OCI-M2 (cell line): ENCODE measurements around the gene GATB.

Experiments
- DNase-seq: peaks from one replicate; lab custom pipeline; 2025; ENCODE audit not compliant: unreplicated experiment; lab: John Stamatoyannopoulos, UW

The GATB gene

GRCh38 chr4:151677193-151677592, 83.6 kb downstream of the GATB start:
- DNase-seq: no peak

DNA sequence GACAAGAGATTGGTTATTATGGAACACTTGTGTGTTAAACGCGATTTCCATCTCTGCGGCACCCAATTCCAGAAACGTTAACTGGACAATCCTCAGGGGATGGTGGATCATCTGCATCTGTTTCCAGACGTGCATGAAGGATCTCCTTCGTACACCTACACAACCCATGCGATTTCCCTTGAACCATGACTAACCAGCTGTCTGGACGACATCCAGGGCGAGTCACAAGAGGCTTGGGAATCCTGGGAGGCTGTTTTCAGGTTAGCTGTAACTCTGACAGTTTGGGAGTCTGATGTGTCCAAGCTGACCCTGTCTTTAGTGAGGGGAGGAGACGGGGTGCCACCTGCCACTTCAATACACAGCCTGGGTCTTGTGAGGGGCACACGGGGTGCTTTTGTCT, 84.5 kb downstream of the GATB start:
- no peak for DNase-seq

DNA sequence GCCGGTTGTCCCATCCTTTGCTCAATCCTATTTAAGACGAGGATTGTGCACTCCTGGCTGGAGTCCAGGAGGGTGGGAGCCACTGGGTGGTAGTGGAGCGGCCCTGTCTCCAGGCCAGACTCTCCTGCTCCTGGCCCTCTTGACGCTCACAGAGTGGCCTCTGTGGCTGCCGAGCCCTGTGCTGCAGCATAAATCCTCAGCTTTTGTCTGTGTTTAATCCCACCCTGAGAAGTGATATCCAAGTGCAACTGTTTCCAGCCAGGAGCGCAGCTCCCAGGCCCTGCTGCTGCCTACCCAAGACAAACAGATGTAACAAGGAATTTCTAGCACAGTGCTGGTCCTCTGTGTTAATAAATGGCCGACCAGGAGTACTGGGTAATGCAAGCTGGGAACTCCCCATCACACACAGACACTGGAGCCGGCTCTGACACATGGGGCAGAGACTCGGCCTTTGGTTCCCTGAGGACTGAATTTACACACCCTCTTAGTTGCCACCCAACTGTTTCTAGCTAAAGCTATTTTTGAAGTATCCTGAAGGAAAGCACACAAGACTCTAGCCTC, 85.3 kb downstream of the GATB start:
- DNase-seq: no peak

- DNase-seq: no peak
Measured at GRCh38 chr4:151674804-151675391, 85.9 kb downstream of the GATB start.

- no peak for DNase-seq
Measured at GRCh38 chr4:151673908-151674520, 86.8 kb downstream of the GATB start.

GRCh38 chr4:151672996-151673395, 87.8 kb downstream of the GATB start:
- no peak for DNase-seq

DNA sequence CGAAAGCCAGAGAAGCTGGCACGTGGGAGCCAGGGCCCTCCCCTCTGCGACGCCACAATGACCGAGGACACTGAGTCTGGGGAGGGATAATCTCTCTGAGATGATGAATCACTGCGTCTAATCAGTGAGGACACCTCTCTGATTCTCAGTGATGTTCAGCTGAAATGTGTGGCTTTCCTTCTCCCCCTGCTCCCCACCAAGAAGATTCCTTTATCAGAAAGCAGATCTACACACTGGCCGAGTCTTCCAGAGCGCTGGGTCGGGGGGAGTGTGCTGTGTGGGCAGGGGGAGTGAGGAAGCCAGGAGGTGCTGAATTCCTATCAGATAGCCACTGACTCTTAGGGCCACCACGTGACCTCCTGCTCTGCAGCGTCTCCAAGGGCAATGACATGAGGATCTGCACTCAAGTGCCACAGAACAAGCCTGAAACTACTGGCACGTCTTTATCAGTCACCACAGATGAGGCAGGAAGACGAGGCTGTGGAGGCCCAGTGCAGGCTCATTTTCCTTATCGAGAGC, 89.2 kb downstream of the GATB start:
- DNase-seq: peak; percentile 44

DNA sequence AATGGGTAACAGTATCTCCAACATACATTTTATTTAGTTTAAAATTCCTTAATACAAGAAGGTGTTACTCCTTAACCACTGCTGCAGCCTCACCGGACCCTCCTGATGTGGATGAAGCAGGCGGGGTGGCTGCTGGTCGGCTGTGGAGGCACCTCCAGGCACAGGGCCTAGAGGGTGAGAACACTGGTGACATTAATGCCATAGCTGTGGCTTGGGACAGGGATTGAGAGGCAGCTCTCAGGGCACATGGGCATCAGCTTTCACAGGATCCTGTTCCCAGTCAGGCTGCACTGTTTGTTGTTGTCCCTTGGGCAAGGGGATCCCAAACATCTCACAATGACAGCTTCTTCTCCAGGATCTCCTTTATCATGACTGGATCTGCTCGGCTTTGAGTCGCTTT, 90.0 kb downstream of the GATB start:
- DNase-seq: no peak

GRCh38 chr4:151669990-151670389, 90.8 kb downstream of the GATB start:
- no peak for DNase-seq

DNA sequence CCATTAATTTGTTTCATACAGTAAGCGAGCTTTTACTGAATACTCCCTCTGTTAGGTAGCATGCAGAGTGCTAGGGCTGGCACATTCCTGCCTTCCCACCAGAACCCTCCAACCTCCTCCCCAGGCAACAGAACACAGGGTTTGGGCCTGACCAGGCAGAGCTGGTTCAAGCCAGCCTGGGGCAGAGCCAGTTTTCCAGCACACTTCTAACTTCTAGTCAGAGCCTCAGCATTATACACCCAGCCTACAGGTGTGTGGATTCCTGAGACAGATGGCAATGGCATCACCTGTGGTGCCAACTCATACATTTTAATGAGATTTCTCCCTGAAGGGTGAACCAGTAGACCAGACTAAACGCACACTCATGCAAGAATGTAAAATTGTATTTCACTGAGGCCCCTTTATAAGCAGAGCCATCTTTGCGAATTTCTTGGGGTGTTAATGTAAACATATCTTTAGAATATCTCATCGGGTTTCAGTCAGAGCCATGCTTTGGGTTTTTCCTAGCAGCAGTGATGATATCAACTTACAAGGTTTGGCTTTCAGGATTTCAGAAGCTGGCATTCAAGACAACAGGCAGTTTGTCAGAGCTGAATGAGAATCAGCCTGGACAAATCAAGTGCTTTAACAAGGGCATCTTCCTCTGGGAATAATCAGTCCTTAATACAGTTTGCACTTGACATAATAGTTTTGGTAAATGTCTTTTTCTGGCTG, 92.0 kb downstream of the GATB start:
- no peak for DNase-seq

- no peak for DNase-seq
Measured at GRCh38 chr4:151667666-151668065, 93.1 kb downstream of the GATB start.

GRCh38 chr4:151667048-151667447, 93.8 kb downstream of the GATB start:
- DNase-seq: no peak

DNA sequence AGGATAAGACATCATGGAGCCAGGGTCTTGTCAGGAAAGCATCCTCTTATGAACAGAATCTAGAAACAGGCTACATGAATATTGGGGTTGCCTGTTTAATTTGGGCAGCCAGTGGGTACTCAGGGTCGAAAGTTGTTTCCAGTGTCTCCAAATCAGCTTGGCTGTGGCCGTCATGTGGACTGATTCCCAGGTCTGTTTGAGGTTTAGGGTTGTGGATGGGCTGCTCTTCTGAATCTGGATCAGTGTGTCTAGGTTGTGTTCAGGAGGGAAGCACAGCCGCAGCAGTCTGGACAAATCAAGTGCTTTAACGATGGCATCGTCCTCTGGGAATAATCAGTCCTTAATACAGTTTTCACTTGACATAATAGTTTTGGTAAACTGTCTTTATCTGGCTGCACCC, 94.3 kb downstream of the GATB start:
- DNase-seq: no peak

DNA sequence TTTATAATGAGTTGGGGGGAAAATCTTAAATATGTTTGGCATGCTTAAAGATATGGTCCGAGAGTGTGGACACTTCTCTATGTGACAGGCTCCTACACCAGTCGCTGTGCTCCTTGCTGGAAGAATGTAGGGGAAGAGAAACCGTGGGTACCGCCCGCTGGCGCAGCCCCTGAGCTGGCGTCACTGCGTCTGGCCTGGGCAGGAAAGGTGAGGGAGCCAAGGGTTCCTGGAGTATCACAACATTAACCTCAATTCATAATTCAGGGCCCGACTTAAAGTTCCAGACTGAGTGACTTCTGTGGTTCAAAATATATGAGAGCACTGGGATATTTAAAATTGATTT, 95.1 kb downstream of the GATB start:
- DNase-seq: no peak

- no peak for DNase-seq
Measured at GRCh38 chr4:151665022-151665784, 95.6 kb downstream of the GATB start.

- no peak for DNase-seq
Measured at GRCh38 chr4:151664289-151664688, 96.5 kb downstream of the GATB start.

GRCh38 chr4:151663109-151663508, 97.7 kb downstream of the GATB start:
- DNase-seq: no peak

GRCh38 chr4:151661873-151662272, 98.9 kb downstream of the GATB start:
- DNase-seq: no peak

- no peak for DNase-seq
Measured at GRCh38 chr4:151660676-151661075, 100.1 kb downstream of the GATB start.

DNA sequence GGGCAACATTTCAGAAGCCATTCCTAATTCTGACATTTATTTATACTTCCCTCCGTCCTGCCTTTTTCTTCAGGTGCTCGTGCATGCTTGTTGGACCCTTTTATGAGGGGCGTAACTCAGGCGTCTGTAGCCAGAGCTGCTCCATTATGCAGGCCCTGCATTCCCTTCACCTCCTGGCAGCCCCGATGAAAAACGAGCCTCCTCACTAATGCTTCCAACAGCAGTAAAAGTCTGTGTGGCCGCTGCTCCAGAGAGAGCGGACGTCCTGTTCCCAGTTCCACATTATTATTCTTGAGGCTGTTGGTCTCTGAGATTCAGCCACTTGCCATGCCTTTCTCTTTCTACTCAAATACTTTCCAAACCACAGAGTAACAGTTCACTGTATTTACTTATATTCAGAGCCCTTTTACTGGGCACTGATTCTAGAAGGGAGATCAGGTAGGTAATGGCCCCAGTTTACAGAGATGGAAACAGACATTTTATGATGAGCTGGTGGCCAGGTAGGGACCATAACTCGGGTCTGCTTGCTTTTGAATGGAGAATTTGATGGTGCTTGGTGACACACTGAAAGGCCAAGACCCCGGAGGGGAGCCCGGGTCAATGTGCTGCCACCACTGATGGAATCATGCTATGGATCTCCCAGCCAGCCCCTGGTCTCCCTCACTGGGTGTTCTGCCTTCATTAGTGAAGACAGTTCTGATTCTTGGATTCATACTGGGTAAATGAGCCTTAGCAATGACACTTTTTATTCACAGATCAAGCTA, 101.0 kb downstream of the GATB start:
- no peak for DNase-seq
